BJ (cell line): ENCODE data around the gene PTBP3. TPM values are rescaled to one million over a fixed set of nuclear protein-coding genes. Genes with fewer than 3 reads are reported as not detected.
A peak's percentile ranks its signal among the peaks of the same experiment; 100 is the strongest.

Experiments
- CTCF ChIA-PET: fragments of 350-600 bp; formaldehyde crosslinking; extraction: SDS; loops from one replicate; lab custom pipeline; 2021; ENCODE audit warnings: antibody characterized with exemption, inconsistent platforms; lab: Yijun Ruan, JAX
- POLR2A ChIA-PET: fragments of 300-600 bp; sonication (Branson Sonifier 250); formaldehyde crosslinking; extraction: SDS; loops from one replicate; lab custom pipeline; 2021; ENCODE audit warnings: antibody characterized with exemption; lab: Charles Lee
- DNase-seq: peaks from one replicate; pipeline ENCODE4 v3.0.0-alpha.2; 2011; ENCODE audit warnings: low read depth
- H3K27me3 ChIP-seq: 2 replicates; pipeline ENCODE4 v1.6.0; 2011; ENCODE audit warnings: low read length; ENCODE audit not compliant: control insufficient read depth, insufficient read depth
- H3K36me3 ChIP-seq: 2 replicates; pipeline ENCODE4 v1.5.1; 2011; ENCODE audit warnings: low read length; ENCODE audit not compliant: control insufficient read depth, insufficient read depth
- H3K4me3 ChIP-seq: 2 replicates; pipeline ENCODE4 v1.5.1; 2011; ENCODE audit warnings: low read depth, mild to moderate bottlenecking, control low read depth, low read length
- polyA plus RNA-seq: library from polyadenylated mRNA; depleted of rRNA; stranded (reverse); fragments of >200 nt; gene quantifications from 2 replicates; pipeline ENCODE4 v1.2.3, GENCODE V29; 2011
- TF ChIP-seq, protein P1 (sequence below): IDR thresholded peaks from 2 replicates; pipeline ENCODE4 v1.5.1; 2011; ENCODE audit warnings: low read depth, mild to moderate bottlenecking, control low read depth, inconsistent platforms, low read length, moderate library complexity; ENCODE audit not compliant: insufficient read depth

PTBP3 gene
- polyA plus RNA-seq, 1 experiment: 44.4 TPM

DNA sequence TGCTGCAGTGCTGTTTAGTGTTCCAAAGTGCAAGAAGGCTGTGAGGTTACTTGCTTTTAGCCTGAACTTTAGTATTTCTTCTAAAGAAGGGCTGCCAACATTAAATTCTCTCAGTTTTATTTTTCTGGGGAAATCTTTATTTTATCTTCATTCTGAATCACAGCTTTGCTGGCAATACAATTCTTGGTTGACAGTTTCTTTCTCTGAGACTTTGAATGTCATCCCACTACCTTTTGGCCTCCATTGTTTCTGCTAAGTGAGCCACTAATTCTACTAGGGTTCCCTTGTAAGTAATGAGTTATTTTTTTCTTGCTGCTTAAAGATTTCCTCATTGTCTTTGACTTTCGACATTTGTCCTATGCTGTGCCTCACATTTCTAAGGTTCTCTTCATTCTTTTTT is 126.0 kb downstream of the PTBP3 start:
- TF ChIP-seq, protein P1, sequence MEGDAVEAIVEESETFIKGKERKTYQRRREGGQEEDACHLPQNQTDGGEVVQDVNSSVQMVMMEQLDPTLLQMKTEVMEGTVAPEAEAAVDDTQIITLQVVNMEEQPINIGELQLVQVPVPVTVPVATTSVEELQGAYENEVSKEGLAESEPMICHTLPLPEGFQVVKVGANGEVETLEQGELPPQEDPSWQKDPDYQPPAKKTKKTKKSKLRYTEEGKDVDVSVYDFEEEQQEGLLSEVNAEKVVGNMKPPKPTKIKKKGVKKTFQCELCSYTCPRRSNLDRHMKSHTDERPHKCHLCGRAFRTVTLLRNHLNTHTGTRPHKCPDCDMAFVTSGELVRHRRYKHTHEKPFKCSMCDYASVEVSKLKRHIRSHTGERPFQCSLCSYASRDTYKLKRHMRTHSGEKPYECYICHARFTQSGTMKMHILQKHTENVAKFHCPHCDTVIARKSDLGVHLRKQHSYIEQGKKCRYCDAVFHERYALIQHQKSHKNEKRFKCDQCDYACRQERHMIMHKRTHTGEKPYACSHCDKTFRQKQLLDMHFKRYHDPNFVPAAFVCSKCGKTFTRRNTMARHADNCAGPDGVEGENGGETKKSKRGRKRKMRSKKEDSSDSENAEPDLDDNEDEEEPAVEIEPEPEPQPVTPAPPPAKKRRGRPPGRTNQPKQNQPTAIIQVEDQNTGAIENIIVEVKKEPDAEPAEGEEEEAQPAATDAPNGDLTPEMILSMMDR: no peak
- Histone ChIP-seq H3K27me3 (no peaks in the 10 kb centered on the region), H3K4me3 (no peak overlapping the region), H3K36me3 (peaks cover 9% of the 10 kb centered on the region)
- ChIA-PET POLR2A (interaction anchor here (0.6 kb wide), 1 partner anchor 196 kb away, joined by 10 read pairs; no protein-coding TSS in a partner anchor), CTCF (interaction anchor here (0.6 kb wide), 1 partner anchor 687 kb away, joined by 3 read pairs; no protein-coding TSS in a partner anchor)
- no peak for DNase-seq

DNA sequence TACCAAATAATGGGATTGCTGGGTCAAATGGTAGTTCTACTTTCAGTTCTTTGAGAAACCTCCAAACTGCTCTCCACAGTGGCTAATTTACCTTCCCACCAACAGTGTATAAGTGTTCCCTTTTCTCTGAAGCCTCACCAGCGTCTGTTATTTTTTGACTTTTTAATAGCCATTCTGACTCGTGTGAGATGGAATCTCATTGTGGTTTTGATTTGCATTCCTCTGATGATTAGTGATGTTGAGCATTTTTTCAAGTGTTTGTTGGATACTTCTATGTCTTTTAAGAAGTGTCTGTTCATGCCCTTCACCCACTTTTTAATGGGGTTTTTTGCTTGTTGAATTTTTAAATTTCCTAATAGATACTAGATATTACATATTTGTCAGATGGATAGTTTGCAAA is 129.9 kb downstream of the PTBP3 start:
- Histone ChIP-seq H3K36me3 (peaks cover 2% of the 10 kb centered on the region; the same call in 1 of the 2 replicates), H3K4me3 (no peak overlapping the region), H3K27me3 (no peaks in the 10 kb centered on the region)
- DNase-seq: peak; percentile 35
- ChIA-PET POLR2A (no interaction called here), CTCF (no interaction called here)
- TF ChIP-seq, protein P1: no peak

DNA sequence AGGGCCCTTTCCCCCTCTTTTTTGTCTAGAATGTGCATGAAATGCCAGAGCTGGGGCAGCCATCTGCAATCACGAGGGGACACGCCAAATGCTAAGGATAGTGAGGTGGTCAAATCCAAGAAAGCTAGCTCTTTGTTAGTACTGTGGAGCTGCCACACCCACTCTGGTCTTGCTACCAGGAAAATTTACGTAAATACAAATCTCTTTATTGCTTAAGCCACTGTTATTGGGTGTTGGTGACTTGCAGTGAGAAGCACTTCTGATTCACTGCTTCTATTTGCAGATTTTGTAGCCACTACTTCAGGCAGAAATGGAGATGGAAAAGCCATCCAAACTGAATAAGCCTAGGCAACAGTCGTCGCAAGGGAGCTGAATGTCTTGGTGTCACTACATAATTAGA is 132.7 kb downstream of the PTBP3 start:
- Histone ChIP-seq H3K27me3 (no peaks in the 10 kb centered on the region), H3K36me3 (no peaks in the 10 kb centered on the region; the same call in 1 of the 2 replicates), H3K4me3 (no peak overlapping the region)
- POLR2A ChIA-PET: no interaction called here
- DNase-seq: no peak
- CTCF ChIA-PET: interaction anchor here (0.6 to 2.2 kb wide), 2 partner anchors 16 to 132 kb away, joined by 3 to 5 read pairs; partner anchors contain the start of gene PTBP3
- TF ChIP-seq, protein P1: no peak

DNA sequence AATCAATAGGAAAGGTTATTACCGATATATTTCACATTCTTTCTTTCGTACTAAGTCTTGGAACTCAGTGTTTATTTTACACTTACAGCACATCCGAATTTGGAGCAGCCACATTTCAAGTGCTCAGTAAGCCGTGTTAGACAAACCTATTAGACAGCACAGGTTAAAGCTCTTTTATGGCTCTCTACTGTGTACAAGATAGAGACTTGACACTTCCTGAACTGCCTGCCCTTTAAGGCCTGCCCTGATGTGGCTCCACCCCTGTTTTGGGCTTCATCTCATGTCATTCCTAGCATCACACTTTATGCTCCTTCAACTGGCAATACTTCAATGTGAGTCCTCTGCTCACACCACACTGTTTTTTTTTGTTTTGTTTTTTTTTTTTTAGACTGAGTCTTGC is 134.8 kb downstream of the PTBP3 start:
- no peaks in the 10 kb centered on the region for H3K27me3 ChIP-seq
- H3K4me3 ChIP-seq: no peak overlapping the region
- TF ChIP-seq, protein P1: no peak
- CTCF ChIA-PET: no interaction called here
- no peak for DNase-seq
- POLR2A ChIA-PET: no interaction called here
- H3K36me3 ChIP-seq: no peaks in the 10 kb centered on the region; the same call in 1 of the 2 replicates

GRCh38 chr9:112194969-112195431 is 138.4 kb downstream of the PTBP3 start:
- ChIA-PET POLR2A (interaction anchor here (0.7 kb wide), 1 partner anchor 20 kb away, joined by 8 read pairs; no protein-coding TSS in a partner anchor), CTCF (no interaction called here)
- Histone ChIP-seq H3K27me3 (no peaks in the 10 kb centered on the region), H3K4me3 (no peak overlapping the region), H3K36me3 (no peaks in the 10 kb centered on the region)
- TF ChIP-seq, protein P1: no peak
- DNase-seq: no peak
